ENCODE measurements around the gene WSB1.

Gene WSB1

DNA sequence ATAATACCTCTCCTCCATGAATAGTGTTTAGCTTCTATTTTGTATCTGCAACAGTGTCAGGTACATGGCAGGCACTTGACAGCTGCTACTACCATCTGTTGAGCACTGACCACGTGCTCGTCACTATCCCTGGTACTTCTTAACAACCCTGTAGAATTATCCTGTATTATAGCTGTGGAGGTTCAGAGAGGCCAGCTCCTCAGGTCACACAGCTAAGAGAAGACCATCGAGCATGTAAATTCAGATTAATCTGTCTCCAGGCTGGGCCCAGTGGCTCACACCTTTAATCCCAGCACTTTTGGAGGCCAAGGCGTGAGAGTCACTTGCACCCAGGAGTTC is 26.3 kb downstream of the WSB1 start:
- peaks cover 40% of the 10 kb centered on the region for H3K36me3 Mint-ChIP-seq (ENCODE audit: low read depth)
- H3K9me3 Mint-ChIP-seq = no peaks in the 10 kb centered on the region
- H3K27me3 Mint-ChIP-seq (ENCODE audit: low read depth) = no peaks in the 10 kb centered on the region
- peak overlapping the region in 2 of 3 experiments; percentile 34 to 86 for H3K27ac Mint-ChIP-seq
- TF ChIP-seq, protein P1, sequence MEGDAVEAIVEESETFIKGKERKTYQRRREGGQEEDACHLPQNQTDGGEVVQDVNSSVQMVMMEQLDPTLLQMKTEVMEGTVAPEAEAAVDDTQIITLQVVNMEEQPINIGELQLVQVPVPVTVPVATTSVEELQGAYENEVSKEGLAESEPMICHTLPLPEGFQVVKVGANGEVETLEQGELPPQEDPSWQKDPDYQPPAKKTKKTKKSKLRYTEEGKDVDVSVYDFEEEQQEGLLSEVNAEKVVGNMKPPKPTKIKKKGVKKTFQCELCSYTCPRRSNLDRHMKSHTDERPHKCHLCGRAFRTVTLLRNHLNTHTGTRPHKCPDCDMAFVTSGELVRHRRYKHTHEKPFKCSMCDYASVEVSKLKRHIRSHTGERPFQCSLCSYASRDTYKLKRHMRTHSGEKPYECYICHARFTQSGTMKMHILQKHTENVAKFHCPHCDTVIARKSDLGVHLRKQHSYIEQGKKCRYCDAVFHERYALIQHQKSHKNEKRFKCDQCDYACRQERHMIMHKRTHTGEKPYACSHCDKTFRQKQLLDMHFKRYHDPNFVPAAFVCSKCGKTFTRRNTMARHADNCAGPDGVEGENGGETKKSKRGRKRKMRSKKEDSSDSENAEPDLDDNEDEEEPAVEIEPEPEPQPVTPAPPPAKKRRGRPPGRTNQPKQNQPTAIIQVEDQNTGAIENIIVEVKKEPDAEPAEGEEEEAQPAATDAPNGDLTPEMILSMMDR (IDR thresholded peaks at IDR 0.05; ENCODE audit: unreplicated experiment in 3 of 3) = no peak
- H3K4me3 Mint-ChIP-seq = no peak overlapping the region
- H3K4me1 Mint-ChIP-seq = peaks cover 49% of the 10 kb centered on the region

DNA sequence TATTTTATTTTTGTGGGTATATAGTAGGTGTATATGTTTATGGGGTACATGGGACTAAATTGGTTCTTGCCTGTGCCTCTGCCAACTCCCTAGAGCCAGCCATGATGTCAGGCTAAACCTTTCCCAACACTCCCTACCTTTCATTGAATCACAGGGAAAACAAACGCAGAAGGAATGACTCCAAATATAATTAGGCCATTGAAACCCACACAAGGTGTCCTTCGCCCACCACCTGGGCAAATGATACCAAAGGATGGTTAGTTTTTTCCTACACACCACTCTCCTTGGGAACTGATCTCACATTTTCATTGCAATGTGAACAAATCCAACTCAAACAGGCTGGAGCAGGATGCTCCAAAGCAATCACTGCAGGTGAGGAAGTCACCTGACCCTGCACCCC is 27.5 kb downstream of the WSB1 start:
- Mint-ChIP-seq H3K9me3 (no peaks in the 10 kb centered on the region), H3K27ac (peak overlapping the region in 1 of 3 experiments; percentile 86), H3K27me3 (ENCODE audit: low read depth) (no peaks in the 10 kb centered on the region), H3K36me3 (ENCODE audit: low read depth) (peaks cover 30% of the 10 kb centered on the region), H3K4me3 (no peak overlapping the region), H3K4me1 (peaks cover 47% of the 10 kb centered on the region)
- TF ChIP-seq, protein P1 (IDR thresholded peaks at IDR 0.05; ENCODE audit: unreplicated experiment in 3 of 3) = no peak

DNA sequence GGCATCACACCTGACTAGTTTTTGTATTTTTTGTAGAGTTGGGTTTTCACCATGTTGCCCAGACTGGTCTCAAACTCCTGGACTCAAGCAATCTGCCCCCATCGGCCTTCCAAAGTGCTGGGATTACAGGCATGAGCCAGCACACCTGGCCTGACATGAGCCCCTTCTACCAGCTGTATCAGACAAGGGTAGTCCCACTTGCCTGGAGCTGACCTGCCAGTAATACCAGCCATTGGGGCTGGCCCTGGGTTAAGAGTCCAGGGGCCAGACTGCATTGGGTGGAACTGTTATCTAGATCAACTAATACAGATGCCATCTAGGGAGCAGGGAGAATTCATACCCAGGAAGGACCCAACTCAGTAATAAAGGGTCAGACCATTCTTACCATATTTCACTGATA is 28.1 kb downstream of the WSB1 start:
- Mint-ChIP-seq H3K4me3 (no peak overlapping the region), H3K27ac (no peak overlapping the region), H3K27me3 (ENCODE audit: low read depth) (no peaks in the 10 kb centered on the region), H3K36me3 (ENCODE audit: low read depth) (peaks cover 23% of the 10 kb centered on the region), H3K9me3 (no peaks in the 10 kb centered on the region), H3K4me1 (peaks cover 47% of the 10 kb centered on the region)
- TF ChIP-seq, protein P1 (IDR thresholded peaks at IDR 0.05; ENCODE audit: unreplicated experiment in 3 of 3) = no peak

DNA sequence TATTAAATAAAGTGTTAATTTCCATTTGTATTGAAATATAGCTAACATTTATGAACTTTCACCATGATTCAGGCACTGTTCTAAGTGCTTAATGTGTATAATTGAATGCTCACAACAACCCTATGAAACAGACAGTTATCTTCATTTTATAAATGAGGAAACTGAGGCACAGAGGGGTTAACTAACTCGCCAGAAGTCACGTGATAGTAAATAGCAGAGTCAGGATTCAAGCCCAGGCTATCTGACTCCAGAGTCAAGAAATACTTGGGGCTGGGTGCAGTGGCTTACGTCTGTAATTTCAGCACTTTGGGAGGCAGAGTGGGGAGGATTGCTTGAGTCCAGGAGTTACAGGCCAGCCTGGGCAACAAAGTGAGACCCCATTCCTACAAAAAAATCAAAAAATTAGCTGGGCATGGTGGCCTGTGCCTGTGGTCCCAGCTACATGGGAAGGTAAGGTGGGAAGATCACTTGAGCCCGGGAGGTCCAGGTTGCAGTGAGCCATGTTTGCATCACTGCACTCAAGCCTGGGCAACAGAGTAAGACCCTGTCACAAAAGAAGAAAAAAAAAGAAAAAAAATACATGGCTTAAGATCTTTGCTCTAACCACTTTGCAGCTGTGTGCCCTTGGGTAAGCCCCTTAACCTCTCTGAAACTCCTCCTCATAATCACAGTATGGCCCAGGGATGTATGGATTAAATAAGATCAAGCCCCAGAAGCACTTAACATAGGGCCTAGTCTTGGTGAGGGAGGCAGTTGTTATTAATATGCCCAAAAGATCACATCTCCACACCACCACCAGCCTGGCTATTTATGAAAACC is 29.0 kb downstream of the WSB1 start:
- no peaks in the 10 kb centered on the region for H3K27me3 Mint-ChIP-seq (ENCODE audit: low read depth)
- no peaks in the 10 kb centered on the region for H3K9me3 Mint-ChIP-seq
- peak overlapping the region; percentile 13 to 56 (median 34) for H3K27ac Mint-ChIP-seq
- H3K4me3 Mint-ChIP-seq = no peak overlapping the region
- TF ChIP-seq, protein P1 (IDR thresholded peaks at IDR 0.05; ENCODE audit: unreplicated experiment in 3 of 3) = no peak
- peaks cover 22% of the 10 kb centered on the region for H3K36me3 Mint-ChIP-seq (ENCODE audit: low read depth)
- H3K4me1 Mint-ChIP-seq = peaks cover 53% of the 10 kb centered on the region

DNA sequence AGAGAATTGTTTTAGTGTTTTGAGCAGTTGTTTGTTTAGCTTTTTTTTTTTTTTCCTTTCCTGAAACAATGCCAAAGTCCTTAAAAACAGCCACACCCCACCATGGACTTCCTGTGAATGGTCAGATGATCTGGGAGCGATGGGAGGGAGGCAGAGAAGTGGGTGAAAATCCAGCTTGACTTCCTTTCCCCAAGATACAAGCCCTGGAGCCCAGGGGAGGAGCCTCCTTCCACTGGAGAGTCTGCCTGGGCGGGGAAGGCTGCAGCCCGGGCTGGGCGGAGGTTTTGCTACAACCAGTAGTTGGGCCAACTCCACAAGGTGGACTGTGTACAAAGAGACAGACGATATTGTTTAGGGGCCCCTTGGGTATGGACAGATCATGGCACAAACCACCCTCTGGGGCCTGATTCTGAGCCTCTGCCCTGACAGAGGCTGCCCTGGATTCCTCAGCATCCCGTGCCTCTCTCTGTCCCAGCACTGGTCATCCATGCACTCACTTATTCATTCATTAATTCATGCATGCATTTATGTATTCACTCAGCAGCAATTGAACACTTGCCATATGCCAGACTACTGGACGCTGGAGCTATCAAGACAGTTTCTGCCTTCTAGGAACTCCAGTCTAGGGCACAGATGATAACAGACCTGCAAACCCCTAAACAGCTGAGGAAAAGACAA is 29.8 kb downstream of the WSB1 start:
- peak overlapping the region; percentile 13 to 56 (median 34) for H3K27ac Mint-ChIP-seq
- no peaks in the 10 kb centered on the region for H3K9me3 Mint-ChIP-seq
- peaks cover 52% of the 10 kb centered on the region for H3K4me1 Mint-ChIP-seq
- TF ChIP-seq, protein P1 (IDR thresholded peaks at IDR 0.05; ENCODE audit: unreplicated experiment in 3 of 3) = no peak
- H3K36me3 Mint-ChIP-seq (ENCODE audit: low read depth) = peaks cover 16% of the 10 kb centered on the region
- no peak overlapping the region for H3K4me3 Mint-ChIP-seq
- H3K27me3 Mint-ChIP-seq (ENCODE audit: low read depth) = no peaks in the 10 kb centered on the region

Measured in nephron (organoid).